Trophoblast cell (in vitro differentiated cells and primary cell): Measurements from ENCODE around the gene IDS.
A peak's percentile ranks its signal among the peaks of the same experiment; 100 is the strongest.

ENCODE experiments used
- DNase-seq, 2 donors: peaks; one replicate each; pipeline ENCODE4 v3.0.0-alpha.2; 2016
- H2AFZ ChIP-seq: 2 replicates; pipeline ENCODE4 v1.6.1; 2013; ENCODE audit warnings: low read length, moderate library complexity, mild to moderate bottlenecking; ENCODE audit not compliant: insufficient read depth, poor library complexity
- H2AK5ac ChIP-seq: 2 replicates; pipeline ENCODE4 v1.6.1; 2013; ENCODE audit warnings: mild to moderate bottlenecking, low read length
- H2BK120ac ChIP-seq: 2 replicates; pipeline ENCODE4 v1.6.1; 2013; ENCODE audit warnings: low read length, mild to moderate bottlenecking, moderate library complexity; ENCODE audit not compliant: insufficient read depth, poor library complexity
- H2BK12ac ChIP-seq: 2 replicates; pipeline ENCODE4 v1.6.1; 2013; ENCODE audit warnings: mild to moderate bottlenecking, low read length, moderate library complexity
- H2BK5ac ChIP-seq: 2 replicates; pipeline ENCODE4 v1.6.1; 2013; ENCODE audit warnings: low read length, low read depth, moderate library complexity, mild to moderate bottlenecking; ENCODE audit not compliant: poor library complexity
- H3K14ac ChIP-seq: 2 replicates; pipeline ENCODE4 v1.6.1; 2013; ENCODE audit warnings: mild to moderate bottlenecking, low read length
- H3K18ac ChIP-seq: 2 replicates; pipeline ENCODE4 v1.6.1; 2013; ENCODE audit warnings: mild to moderate bottlenecking, low read length
- H3K23ac ChIP-seq: 2 replicates; pipeline ENCODE4 v1.6.1; 2013; ENCODE audit warnings: low read length
- H3K27ac ChIP-seq: 2 replicates; pipeline ENCODE4 v1.5.1; 2013; ENCODE audit warnings: low read depth, mild to moderate bottlenecking, inconsistent platforms, low read length, moderate library complexity
- H3K27me3 ChIP-seq: 2 replicates; pipeline ENCODE4 v1.6.1; 2013; ENCODE audit warnings: inconsistent platforms, mild to moderate bottlenecking, low read length, moderate library complexity; ENCODE audit not compliant: insufficient read depth
- H3K36me3 ChIP-seq, 2 experiments: 1 replicate in 1 of 2; 2 replicates in 1 of 2; pipeline ENCODE4 v1.6.1; 2013; ENCODE audit warnings: low read length in 2 of 2, mild to moderate bottlenecking in 2 of 2, moderate library complexity in 1 of 2; ENCODE audit not compliant: insufficient read depth in 2 of 2, control insufficient read depth in 1 of 2
- H3K4ac ChIP-seq: 2 replicates; pipeline ENCODE4 v1.6.1; 2013; ENCODE audit warnings: low read depth, mild to moderate bottlenecking, low read length, moderate library complexity
- H3K4me1 ChIP-seq, 2 experiments: 1 replicate in 1 of 2; 2 replicates in 1 of 2; pipeline ENCODE4 v1.6.1; 2013; ENCODE audit warnings: low read length in 2 of 2, mild to moderate bottlenecking in 2 of 2, moderate library complexity in 1 of 2; ENCODE audit not compliant: insufficient read depth in 2 of 2, control insufficient read depth in 1 of 2
- H3K4me2 ChIP-seq: 2 replicates; pipeline ENCODE4 v1.6.1; 2013; ENCODE audit warnings: inconsistent platforms, mild to moderate bottlenecking, low read length, moderate library complexity
- H3K4me3 ChIP-seq: 2 replicates; pipeline ENCODE4 v1.5.1; 2013; ENCODE audit warnings: mild to moderate bottlenecking, low read depth, low read length, inconsistent platforms
- H3K79me1 ChIP-seq: one replicate; pipeline ENCODE4 v1.6.1; 2013; ENCODE audit warnings: low read length
- H3K79me2 ChIP-seq: 2 replicates; pipeline ENCODE4 v1.6.1; 2013; ENCODE audit warnings: low read length, mild to moderate bottlenecking; ENCODE audit not compliant: control insufficient read depth, insufficient read depth, poor library complexity
- H3K9ac ChIP-seq: 2 replicates; pipeline ENCODE4 v1.6.1; 2013; ENCODE audit warnings: mild to moderate bottlenecking, low read length
- H3K9me3 ChIP-seq: 2 replicates; pipeline ENCODE4 v1.6.1; 2013; ENCODE audit warnings: low read depth, mild to moderate bottlenecking, control low read depth, inconsistent platforms, low read length; ENCODE audit not compliant: insufficient read depth
- H4K12ac ChIP-seq: 2 replicates; pipeline ENCODE4 v1.6.1; 2013; ENCODE audit warnings: low read depth, mild to moderate bottlenecking, low read length, moderate library complexity
- H4K8ac ChIP-seq: 2 replicates; pipeline ENCODE4 v1.6.1; 2013; ENCODE audit warnings: low read depth, mild to moderate bottlenecking, low read length, moderate library complexity
- H4K91ac ChIP-seq: one replicate; pipeline ENCODE4 v1.6.1; 2013; ENCODE audit warnings: low read depth, mild to moderate bottlenecking, low read length, moderate library complexity
- whole genome bisulfite sequencing: extraction: QIAGEN DNeasy Blood & Tissue Kit; methylation state at CpG from one replicate; pipeline ENCODE4 v1.1.7; 2013; ENCODE audit warnings: missing lambda C conversion rate; ENCODE audit not compliant: insufficient read length, insufficient coverage; ENCODE audit errors: extremely low coverage; 5-methylcytosine and 5-hydroxymethylcytosine counted together

IDS gene

DNA sequence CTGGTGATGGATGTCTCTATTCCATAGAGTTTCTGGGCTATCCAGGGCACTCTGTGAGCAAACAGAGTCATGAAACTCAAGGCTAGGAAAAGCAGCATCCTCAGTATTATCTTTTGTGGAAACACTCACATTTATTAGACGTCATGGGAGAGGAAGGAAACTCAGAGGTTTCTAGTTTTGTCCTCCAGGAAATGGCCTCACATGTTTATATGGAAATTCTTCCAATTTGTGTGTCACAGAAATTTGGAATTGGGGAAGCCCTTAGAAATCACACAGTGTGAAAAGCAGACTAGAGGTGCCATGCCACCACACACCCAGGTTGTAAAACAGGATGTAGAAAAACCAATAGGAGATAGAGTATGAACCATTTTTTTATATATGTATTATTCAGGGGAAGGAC is 31.1 kb downstream of the IDS start:
- Histone ChIP-seq H3K9ac (no peak overlapping the region), H3K36me3 (no peaks in the 10 kb centered on the region), H3K23ac (no peak overlapping the region), H3K27me3 (no peaks in the 10 kb centered on the region), H3K27ac (no peak overlapping the region), H4K8ac (no peak overlapping the region), H3K79me1 (no peaks in the 10 kb centered on the region), H2BK12ac (no peak overlapping the region), H3K4me2 (no peak overlapping the region), H3K9me3 (no peaks in the 10 kb centered on the region), H3K79me2 (no peaks in the 10 kb centered on the region), H2AFZ (no peak overlapping the region), H3K14ac (no peak overlapping the region), H2BK120ac (no peak overlapping the region), H3K4ac (no peak overlapping the region), H4K91ac (no peak overlapping the region), H3K4me3 (no peak overlapping the region), H2AK5ac (no peak overlapping the region), H3K18ac (no peak overlapping the region), H2BK5ac (no peak overlapping the region), H4K12ac (no peak overlapping the region), H3K4me1 (no peaks in the 10 kb centered on the region)
- no peak for DNase-seq
- WGBS, result no CpG with 5 or more reads among the region's 1 CpG

DNA sequence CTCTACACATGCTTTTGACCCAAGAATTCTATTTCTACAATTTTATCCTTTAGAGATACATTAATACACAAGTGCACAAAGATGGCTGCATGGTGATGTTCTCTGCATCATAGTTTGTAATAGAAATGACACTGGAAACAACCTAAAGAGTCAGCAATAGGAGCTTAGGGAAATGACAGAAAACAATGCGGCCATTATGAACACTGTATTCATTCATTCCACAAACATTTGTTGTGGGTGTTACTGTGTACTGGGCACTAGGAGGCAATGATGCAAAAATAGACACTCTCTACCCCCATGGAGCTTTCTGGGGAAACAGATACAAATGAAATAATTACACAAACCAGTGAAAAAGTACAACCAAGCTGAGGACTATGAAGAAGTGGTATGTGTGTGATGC is 32.0 kb downstream of the IDS start:
- H2BK12ac ChIP-seq, result no peak overlapping the region
- no peaks in the 10 kb centered on the region for H3K79me1 ChIP-seq
- H2AK5ac ChIP-seq, result no peak overlapping the region
- H3K27ac ChIP-seq, result no peak overlapping the region
- no peak overlapping the region for H2AFZ ChIP-seq
- no peak overlapping the region for H4K12ac ChIP-seq
- H3K27me3 ChIP-seq, result no peaks in the 10 kb centered on the region
- H3K9me3 ChIP-seq, result no peaks in the 10 kb centered on the region
- no peaks in the 10 kb centered on the region for H3K36me3 ChIP-seq
- H2BK5ac ChIP-seq, result no peak overlapping the region
- H3K4me1 ChIP-seq, result no peaks in the 10 kb centered on the region
- H3K4ac ChIP-seq, result no peak overlapping the region
- no peak for DNase-seq
- H2BK120ac ChIP-seq, result no peak overlapping the region
- no peak overlapping the region for H4K91ac ChIP-seq
- no peak overlapping the region for H3K4me2 ChIP-seq
- no peak overlapping the region for H3K4me3 ChIP-seq
- no peak overlapping the region for H3K18ac ChIP-seq
- H3K14ac ChIP-seq, result no peak overlapping the region
- no peak overlapping the region for H3K9ac ChIP-seq
- H3K79me2 ChIP-seq, result no peaks in the 10 kb centered on the region
- H3K23ac ChIP-seq, result no peak overlapping the region
- WGBS, result no CpG with 5 or more reads among the region's 1 CpG
- H4K8ac ChIP-seq, result no peak overlapping the region

DNA sequence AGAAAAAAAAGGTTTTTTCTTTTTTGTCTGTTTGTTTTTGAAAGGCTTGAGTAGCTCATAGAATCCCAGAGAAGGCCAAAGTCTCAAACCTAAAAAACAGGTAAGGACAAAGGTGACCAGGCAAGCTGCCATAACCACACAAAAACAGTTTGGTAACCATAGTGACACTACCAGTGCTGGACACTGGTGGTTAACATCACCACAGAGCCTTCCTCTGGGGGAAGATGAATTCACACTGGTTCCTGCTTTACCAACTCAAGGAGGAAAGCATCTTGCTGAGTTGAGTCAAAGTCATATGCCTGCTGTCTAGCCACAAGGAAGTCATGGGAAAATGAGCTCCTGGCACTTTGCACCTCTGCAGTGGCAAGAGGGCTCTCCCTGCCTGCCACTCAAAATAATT is 32.5 kb downstream of the IDS start:
- no peak overlapping the region for H3K9ac ChIP-seq
- no peaks in the 10 kb centered on the region for H3K79me2 ChIP-seq
- no peaks in the 10 kb centered on the region for H3K4me1 ChIP-seq
- H3K27ac ChIP-seq, result no peak overlapping the region
- H3K27me3 ChIP-seq, result no peaks in the 10 kb centered on the region
- H3K4me3 ChIP-seq, result no peak overlapping the region
- no peak overlapping the region for H3K4me2 ChIP-seq
- no peak overlapping the region for H2BK12ac ChIP-seq
- H3K23ac ChIP-seq, result no peak overlapping the region
- DNase-seq, result peak in 1 of 2 donors; percentile 13
- no peak overlapping the region for H4K91ac ChIP-seq
- no peaks in the 10 kb centered on the region for H3K79me1 ChIP-seq
- no peaks in the 10 kb centered on the region for H3K36me3 ChIP-seq
- H3K18ac ChIP-seq, result no peak overlapping the region
- no peak overlapping the region for H3K14ac ChIP-seq
- H4K8ac ChIP-seq, result no peak overlapping the region
- no peak overlapping the region for H2BK120ac ChIP-seq
- no peaks in the 10 kb centered on the region for H3K9me3 ChIP-seq
- no peak overlapping the region for H4K12ac ChIP-seq
- H3K4ac ChIP-seq, result no peak overlapping the region
- H2AK5ac ChIP-seq, result no peak overlapping the region
- no peak overlapping the region for H2BK5ac ChIP-seq
- no peak overlapping the region for H2AFZ ChIP-seq

- WGBS, result no CpG with 5 or more reads among the region's 8 CpGs
- no peak overlapping the region for H3K4me3 ChIP-seq
- no peaks in the 10 kb centered on the region for H3K79me2 ChIP-seq
- H2AK5ac ChIP-seq, result no peak overlapping the region
- no peak overlapping the region for H3K27ac ChIP-seq
- H3K18ac ChIP-seq, result no peak overlapping the region
- no peaks in the 10 kb centered on the region for H3K9me3 ChIP-seq
- no peak overlapping the region for H3K4ac ChIP-seq
- H4K91ac ChIP-seq, result no peak overlapping the region
- no peak overlapping the region for H4K8ac ChIP-seq
- no peak overlapping the region for H3K4me2 ChIP-seq
- no peak overlapping the region for H2BK120ac ChIP-seq
- no peak overlapping the region for H2BK5ac ChIP-seq
- H3K27me3 ChIP-seq, result no peaks in the 10 kb centered on the region
- no peak overlapping the region for H4K12ac ChIP-seq
- no peak overlapping the region for H3K9ac ChIP-seq
- H3K4me1 ChIP-seq, result no peaks in the 10 kb centered on the region
- H3K36me3 ChIP-seq, result no peaks in the 10 kb centered on the region
- H3K79me1 ChIP-seq, result no peaks in the 10 kb centered on the region
- H2BK12ac ChIP-seq, result no peak overlapping the region
- H3K14ac ChIP-seq, result no peak overlapping the region
- no peak overlapping the region for H2AFZ ChIP-seq
- no peak overlapping the region for H3K23ac ChIP-seq
- DNase-seq, result no peak
Observed at GRCh38 chrX:149471397-149471796, 33.7 kb downstream of the IDS start.

GRCh38 chrX:149470955-149471354 is 34.2 kb downstream of the IDS start:
- Histone ChIP-seq H2BK12ac (no peak overlapping the region), H3K4me1 (no peaks in the 10 kb centered on the region), H3K27me3 (no peaks in the 10 kb centered on the region), H2AK5ac (no peak overlapping the region), H3K79me2 (no peaks in the 10 kb centered on the region), H4K8ac (no peak overlapping the region), H3K79me1 (no peaks in the 10 kb centered on the region), H2BK120ac (no peak overlapping the region), H3K18ac (no peak overlapping the region), H3K9ac (no peak overlapping the region), H3K23ac (no peak overlapping the region), H3K27ac (no peak overlapping the region), H2AFZ (no peak overlapping the region), H3K9me3 (no peaks in the 10 kb centered on the region), H3K4ac (no peak overlapping the region), H2BK5ac (no peak overlapping the region), H4K91ac (no peak overlapping the region), H3K14ac (no peak overlapping the region), H3K4me3 (no peak overlapping the region), H3K36me3 (no peaks in the 10 kb centered on the region), H4K12ac (no peak overlapping the region), H3K4me2 (no peak overlapping the region)
- no CpG with 5 or more reads among the region's 23 CpGs for WGBS
- peak; percentile 71 to 80 for DNase-seq
